Mucosa of descending colon (tissue), 3 donors: ENCODE measurements around the gene DNTT. TPM values are rescaled to one million over a fixed set of nuclear protein-coding genes. Genes with fewer than 3 reads are reported as not detected.

ENCODE experiments used
- ATAC-seq: fragments of 200-7000 bp; cut with Tn5 transposase; one replicate; pipeline ENCODE4 v1.9.1; 2020; ENCODE audit warnings: mild to moderate bottlenecking, moderate library complexity
- DNase-seq, 3 donors: peaks; one replicate each; pipeline ENCODE4 v3.0.0-alpha.2; 2020
- H3K36me3 ChIP-seq: fragments of 200-600 bp; one replicate; pipeline ENCODE4 v1.8.0; 2021; ENCODE audit warnings: low read depth, mild to moderate bottlenecking
- H3K4me1 ChIP-seq: fragments of 200-600 bp; one replicate; pipeline ENCODE4 v1.8.0; 2021; ENCODE audit warnings: low read depth, mild to moderate bottlenecking
- H3K4me3 ChIP-seq: fragments of 200-600 bp; one replicate; pipeline ENCODE4 v1.8.0; 2021; ENCODE audit warnings: mild to moderate bottlenecking
- H3K9me3 ChIP-seq: fragments of 200-600 bp; one replicate; pipeline ENCODE4 v1.8.0; 2021; ENCODE audit warnings: mild to moderate bottlenecking
- intact Hi-C, 2 donors: fragments of 100-400 bp; cut with DNase I in 1 of 2; cut with micrococcal nuclease in 1 of 2; formaldehyde crosslinking; loops; one replicate each; pipeline versions ENCODE4 v1.11.0 to v1.11.1; 2022; cut with DNase I, micrococcal nuclease
- total RNA-seq, 3 donors: library from RNA; stranded (reverse); fragmentation: NEBNext Ultra II Directional in 2 of 3; extraction: Animal tissue kit (Norgen Biotek cat#: 25700) in 2 of 3; gene quantifications; one replicate each; pipeline versions ENCODE4 v1.2.1 to v1.2.4, GENCODE V29; 2021 to 2023
- TF ChIP-seq, protein P1 (sequence below): fragments of 200-600 bp; IDR thresholded peaks from one replicate; pipeline ENCODE4 v1.8.0; 2022; ENCODE audit warnings: antibody characterized with exemption, mild to moderate bottlenecking
- donor health status: DM: no; HTN: no; CAD: no; lungs with moderate emphysema.
- donor health status: DM: no; HTN: no; CAD: no.
- donor health status: DM: no; HTN: yes; CAD: no.

Gene DNTT
- total RNA-seq, 3 donors from 2014 or later: not detected

- ATAC-seq (peak; percentile 87), DNase-seq (peak in 2 of 3 donors; percentile 41 to 76)
- no peaks in the 10 kb centered on the region for H3K9me3 ChIP-seq
- peaks cover 7% of the 10 kb centered on the region for H3K4me1 ChIP-seq
- H3K36me3 ChIP-seq: no peaks in the 10 kb centered on the region
- TF ChIP-seq, protein P1, sequence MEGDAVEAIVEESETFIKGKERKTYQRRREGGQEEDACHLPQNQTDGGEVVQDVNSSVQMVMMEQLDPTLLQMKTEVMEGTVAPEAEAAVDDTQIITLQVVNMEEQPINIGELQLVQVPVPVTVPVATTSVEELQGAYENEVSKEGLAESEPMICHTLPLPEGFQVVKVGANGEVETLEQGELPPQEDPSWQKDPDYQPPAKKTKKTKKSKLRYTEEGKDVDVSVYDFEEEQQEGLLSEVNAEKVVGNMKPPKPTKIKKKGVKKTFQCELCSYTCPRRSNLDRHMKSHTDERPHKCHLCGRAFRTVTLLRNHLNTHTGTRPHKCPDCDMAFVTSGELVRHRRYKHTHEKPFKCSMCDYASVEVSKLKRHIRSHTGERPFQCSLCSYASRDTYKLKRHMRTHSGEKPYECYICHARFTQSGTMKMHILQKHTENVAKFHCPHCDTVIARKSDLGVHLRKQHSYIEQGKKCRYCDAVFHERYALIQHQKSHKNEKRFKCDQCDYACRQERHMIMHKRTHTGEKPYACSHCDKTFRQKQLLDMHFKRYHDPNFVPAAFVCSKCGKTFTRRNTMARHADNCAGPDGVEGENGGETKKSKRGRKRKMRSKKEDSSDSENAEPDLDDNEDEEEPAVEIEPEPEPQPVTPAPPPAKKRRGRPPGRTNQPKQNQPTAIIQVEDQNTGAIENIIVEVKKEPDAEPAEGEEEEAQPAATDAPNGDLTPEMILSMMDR: no peak
- intact Hi-C loops: no loop called here
- H3K4me3 ChIP-seq: no peak overlapping the region
These were observed 16.7 kb upstream of the DNTT start for GRCh38 chr10:96287392-96288105.

GRCh38 chr10:96288151-96288621 is 16.0 kb upstream of the DNTT start:
- Histone ChIP-seq H3K4me3 (no peak overlapping the region), H3K4me1 (peaks cover 7% of the 10 kb centered on the region), H3K36me3 (no peaks in the 10 kb centered on the region), H3K9me3 (no peaks in the 10 kb centered on the region)
- TF ChIP-seq, protein P1: no peak
- intact Hi-C loops: no loop called here
- ATAC-seq (peak; percentile 35), DNase-seq (no peak)

DNA sequence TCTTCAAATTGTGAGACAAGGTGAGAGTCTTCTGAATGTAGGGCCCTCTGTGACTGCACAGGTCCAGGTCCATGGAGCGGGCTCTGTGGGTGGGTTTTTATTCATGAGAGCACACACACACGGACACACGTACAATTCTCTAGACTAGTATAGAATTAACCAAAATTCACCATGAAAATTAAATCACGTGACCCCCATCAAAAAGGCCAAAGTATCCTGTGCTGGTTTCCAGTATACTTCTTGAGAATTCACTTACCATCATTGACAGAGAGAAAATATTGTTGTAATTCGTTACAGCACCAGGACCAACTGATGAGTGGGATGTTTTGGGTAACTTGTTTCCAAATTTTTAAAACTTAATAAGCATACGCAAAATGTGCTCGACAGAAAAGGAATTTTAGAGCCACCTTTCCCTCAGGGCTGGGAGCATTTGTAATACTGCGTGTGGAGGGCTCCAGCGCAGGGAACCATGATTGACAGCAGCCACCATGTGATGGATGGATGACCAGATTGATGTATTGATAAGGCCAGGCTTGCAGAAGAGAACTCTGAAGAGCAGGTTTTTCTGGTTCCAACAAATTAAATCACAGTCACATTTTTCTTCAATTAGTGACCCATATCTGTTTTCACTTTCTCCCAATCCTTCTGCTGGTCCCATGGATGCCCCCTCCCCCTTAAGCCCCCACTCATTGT is 14.9 kb upstream of the DNTT start:
- intact Hi-C loops: no loop called here
- ATAC-seq (no peak), DNase-seq (no peak)
- H3K36me3 ChIP-seq: no peaks in the 10 kb centered on the region
- H3K9me3 ChIP-seq: no peaks in the 10 kb centered on the region
- TF ChIP-seq, protein P1: no peak
- H3K4me1 ChIP-seq: peaks cover 7% of the 10 kb centered on the region
- H3K4me3 ChIP-seq: no peak overlapping the region

DNA sequence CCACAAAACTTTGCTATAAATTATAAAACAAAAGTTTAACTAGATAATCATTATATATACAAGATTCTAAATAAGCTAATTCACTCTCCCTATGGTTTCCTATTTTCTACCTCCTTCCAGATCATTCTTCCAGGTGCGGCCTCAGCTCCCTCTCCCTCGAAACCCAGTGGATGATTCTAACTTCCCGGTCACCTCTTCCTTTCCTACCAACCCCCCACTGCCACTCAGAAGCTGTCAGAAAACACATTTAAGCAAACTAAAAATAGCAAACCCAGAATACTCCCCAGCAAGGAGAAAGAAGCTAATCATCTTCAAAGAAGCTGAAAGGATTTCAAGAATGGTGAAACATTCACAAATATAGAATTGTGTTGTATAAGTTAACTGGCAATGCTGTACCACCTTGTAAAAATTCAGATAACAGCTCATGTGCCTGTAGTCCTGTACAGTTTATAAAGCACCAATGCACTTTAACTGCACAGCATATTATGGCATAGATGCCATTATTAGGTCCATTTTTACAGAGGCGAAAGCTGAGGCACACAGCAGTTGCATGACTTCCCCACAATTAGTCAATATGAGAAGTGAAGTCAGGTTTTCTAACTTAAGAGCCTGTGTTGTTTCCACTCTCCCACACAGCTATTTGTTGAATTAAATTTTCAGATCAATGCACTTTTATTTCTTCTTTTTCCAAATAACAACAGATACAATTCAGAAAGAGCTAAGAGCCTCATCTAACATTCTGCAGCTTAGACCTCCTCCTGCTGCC is 13.7 kb upstream of the DNTT start:
- H3K36me3 ChIP-seq: no peaks in the 10 kb centered on the region
- H3K4me1 ChIP-seq: peaks cover 4% of the 10 kb centered on the region
- no peak overlapping the region for H3K4me3 ChIP-seq
- TF ChIP-seq, protein P1: no peak
- intact Hi-C loops: loop anchor here in 1 of 2 donors (5.0 kb wide), 1 partner anchor 63 kb away; no protein-coding TSS in a partner anchor
- H3K9me3 ChIP-seq: no peaks in the 10 kb centered on the region
- ATAC-seq (no peak), DNase-seq (no peak)

GRCh38 chr10:96292971-96293920 is 11.0 kb upstream of the DNTT start:
- TF ChIP-seq, protein P1: no peak
- DNase-seq (peak in 1 of 3 donors; percentile 29), ATAC-seq (peak; percentile 93)
- no peaks in the 10 kb centered on the region for H3K36me3 ChIP-seq
- no peaks in the 10 kb centered on the region for H3K9me3 ChIP-seq
- no peaks in the 10 kb centered on the region for H3K4me1 ChIP-seq
- no peak overlapping the region for H3K4me3 ChIP-seq
- intact Hi-C loops: loop anchor here in 1 of 2 donors (5.0 kb wide), 1 partner anchor 66 kb away; no protein-coding TSS in a partner anchor
